K562 (cell line): ENCODE results near the gene NTPCR. TPM values are rescaled to one million over a fixed set of nuclear protein-coding genes. Genes with fewer than 3 reads are reported as not detected.
A peak's percentile ranks its signal among the peaks of the same experiment; 100 is the strongest.

Experiments used
- BRD9 ChIP-seq: fragments of 450-650 bp; IDR thresholded peaks from 2 replicates; pipeline ENCODE4 v1.6.1; 2018; ENCODE audit warnings: low read depth; ENCODE audit not compliant: partially characterized antibody
- DMBX1 ChIP-seq: fragments of 250-450 bp; sonication (Bioruptor Pico); IDR thresholded peaks from 2 replicates; pipeline ENCODE4 v1.8.0; 2022; ENCODE audit warnings: inconsistent platforms, mild to moderate bottlenecking, moderate library complexity, borderline replicate concordance
- DNMT1 ChIP-seq: fragments of 450-650 bp; IDR thresholded peaks from 2 replicates; pipeline ENCODE4 v1.6.1; 2016; ENCODE audit warnings: antibody characterized with exemption, mild to moderate bottlenecking
- FOS ChIP-seq: IDR thresholded peaks from 3 replicates; pipeline ENCODE4 v1.6.1; 2011; ENCODE audit not compliant: insufficient read length; ENCODE audit errors: extremely low read depth
- LEF1 ChIP-seq: fragments of 450-650 bp; IDR thresholded peaks from 2 replicates; pipeline ENCODE4 v1.6.1; 2016; ENCODE audit warnings: mild to moderate bottlenecking
- NCOR1 ChIP-seq: fragments of 450-650 bp; IDR thresholded peaks from 2 replicates; pipeline ENCODE4 v1.6.1; 2016; ENCODE audit warnings: mild to moderate bottlenecking, moderate library complexity
- NR2C2 ChIP-seq, 2 experiments: fragments of 200-800 bp in 1 of 2; sonication (Bioruptor generic) in 1 of 2; sonication (generic) in 1 of 2; formaldehyde crosslinking in 1 of 2; IDR thresholded peaks; 2 replicates each; pipeline versions ENCODE4 v1.6.1 to v1.8.0; 2016 to 2022; ENCODE audit warnings: mild to moderate bottlenecking in 1 of 2, missing compliant biosample characterization in 1 of 2, missing genetic modification characterization in 1 of 2, missing genetic modification reagents in 1 of 2
- RNF2 ChIP-seq: sonication (generic); IDR thresholded peaks from 2 replicates; pipeline ENCODE4 v1.6.1; 2016
- SLC30A9 ChIP-seq: fragments of 250-450 bp; sonication (Bioruptor Pico); IDR thresholded peaks from 2 replicates; pipeline ENCODE4 v1.8.0; 2022; ENCODE audit warnings: mild to moderate bottlenecking, moderate library complexity
- TAF15 ChIP-seq: fragments of 200-400 bp; formaldehyde crosslinking; IDR thresholded peaks from 2 replicates; pipeline ENCODE4 v1.6.1; 2017; ENCODE audit warnings: mild to moderate bottlenecking, low read depth, low read length, moderate library complexity
- TCF3 ChIP-seq: sonication (generic); formaldehyde crosslinking; IDR thresholded peaks from 2 replicates; pipeline ENCODE4 v1.4.0; 2020; ENCODE audit warnings: mild to moderate bottlenecking, missing genetic modification reagents
- XRCC5 ChIP-seq: fragments of 200-400 bp; formaldehyde crosslinking; IDR thresholded peaks from 2 replicates; pipeline ENCODE4 v1.6.1; 2017; ENCODE audit warnings: low read depth, mild to moderate bottlenecking, low read length
- ZBED1 ChIP-seq: IDR thresholded peaks from 2 replicates; pipeline ENCODE4 v1.6.1; 2014
- ZNF124 ChIP-seq: sonication (generic); formaldehyde crosslinking; IDR thresholded peaks from 2 replicates; pipeline ENCODE4 v1.8.1; 2022; ENCODE audit warnings: missing genetic modification reagents
- polyA plus RNA-seq, 8 experiments: library from polyadenylated mRNA; depleted of rRNA in 4 of 8; stranded (reverse) in 5 of 8; unstranded in 3 of 8; fragments of >200 nt; fragmentation: Nextera tagmentation in 2 of 8; fragmentation: Illumina TruSeq in 1 of 8; extraction: Ambion mirVana in 2 of 8; extraction: Trizol in 1 of 8; gene quantifications; 2 replicates each; pipeline versions ENCODE4 v1.2.1 to v1.2.3, GENCODE V29; 2011 to 2014; ENCODE audit warnings: inconsistent platforms in 1 of 8, missing spikeins in 1 of 8
- total RNA-seq, 7 experiments: library from RNA; depleted of rRNA in 6 of 7; stranded (reverse); fragments of >200 nt in 6 of 7; fragmentation: Illumina TruSeq in 2 of 7; extraction: Trizol in 2 of 7; gene quantifications; 2 replicates each; pipeline versions ENCODE4 v1.2.1 to v1.2.3, GENCODE V29; 2011 to 2021; ENCODE audit warnings: low replicate concordance in 1 of 7
- TF ChIP-seq, protein P1 (sequence below), 2 experiments: fragments of 450-650 bp; formaldehyde crosslinking in 1 of 2; IDR thresholded peaks; 2 replicates each; pipeline versions ENCODE4 v1.4.0 to v1.6.1; 2014 to 2020; ENCODE audit warnings: mild to moderate bottlenecking in 2 of 2, borderline replicate concordance in 1 of 2, low read depth in 1 of 2
- TF ChIP-seq, protein P2 (sequence below): fragments of 200-800 bp; sonication (Bioruptor generic); IDR thresholded peaks from 2 replicates; pipeline ENCODE4 v1.6.1; 2017; ENCODE audit warnings: missing genetic modification characterization, missing compliant biosample characterization

NTPCR gene
- total and polyA plus RNA-seq, 9 of the 15 experiments (the other 6 are each of a cell fraction or from before 2014, with no cell fraction given): 19.3 to 105 (median 48.8) TPM

DNA sequence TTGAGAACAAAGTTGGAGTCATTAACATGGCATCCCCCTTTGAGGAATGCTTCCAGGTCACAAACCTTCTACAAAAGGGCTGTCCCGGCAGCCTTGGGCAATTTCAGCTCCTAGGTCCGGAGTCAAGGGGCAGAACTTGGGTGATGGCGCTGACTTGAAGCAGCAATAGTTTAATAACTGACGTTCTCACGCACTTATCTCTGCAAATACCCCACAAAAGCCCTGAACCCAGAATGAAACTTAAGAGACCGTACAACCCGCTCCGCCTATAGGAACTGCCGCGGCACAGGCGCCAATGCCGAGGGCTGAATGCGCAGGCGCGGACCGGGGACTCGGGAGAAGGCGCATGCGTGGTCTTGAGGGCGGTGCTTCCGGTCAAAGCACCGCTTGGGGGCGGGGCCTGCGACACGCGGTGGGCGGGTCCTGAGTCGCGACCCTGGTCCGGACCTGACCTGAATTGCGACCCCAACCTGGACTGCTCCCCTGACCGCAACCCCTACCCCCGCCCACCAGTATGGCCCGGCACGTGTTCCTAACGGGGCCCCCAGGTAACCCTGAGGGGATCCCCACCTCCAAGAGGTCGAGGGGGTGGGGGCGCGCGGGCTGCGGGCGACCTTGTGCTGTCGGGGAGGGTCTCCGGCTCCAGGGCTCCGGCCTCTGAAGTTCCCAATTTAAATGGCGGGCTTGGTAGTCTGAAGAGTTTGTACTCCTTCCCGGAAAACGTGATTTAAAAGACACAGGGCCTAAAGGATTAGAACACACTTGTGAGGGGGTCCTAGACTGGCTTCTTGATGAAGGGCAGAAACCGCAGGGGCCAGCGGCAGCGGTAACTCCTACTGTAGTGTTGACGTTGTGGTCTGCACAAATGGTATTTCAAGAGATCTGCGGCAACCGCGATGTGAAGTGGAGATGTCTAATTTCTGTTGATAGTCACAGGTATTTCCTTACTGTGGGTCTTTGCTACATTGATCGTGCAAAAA lies at the start of gene NTPCR (continued):
- TF ChIP-seq, protein P1, sequence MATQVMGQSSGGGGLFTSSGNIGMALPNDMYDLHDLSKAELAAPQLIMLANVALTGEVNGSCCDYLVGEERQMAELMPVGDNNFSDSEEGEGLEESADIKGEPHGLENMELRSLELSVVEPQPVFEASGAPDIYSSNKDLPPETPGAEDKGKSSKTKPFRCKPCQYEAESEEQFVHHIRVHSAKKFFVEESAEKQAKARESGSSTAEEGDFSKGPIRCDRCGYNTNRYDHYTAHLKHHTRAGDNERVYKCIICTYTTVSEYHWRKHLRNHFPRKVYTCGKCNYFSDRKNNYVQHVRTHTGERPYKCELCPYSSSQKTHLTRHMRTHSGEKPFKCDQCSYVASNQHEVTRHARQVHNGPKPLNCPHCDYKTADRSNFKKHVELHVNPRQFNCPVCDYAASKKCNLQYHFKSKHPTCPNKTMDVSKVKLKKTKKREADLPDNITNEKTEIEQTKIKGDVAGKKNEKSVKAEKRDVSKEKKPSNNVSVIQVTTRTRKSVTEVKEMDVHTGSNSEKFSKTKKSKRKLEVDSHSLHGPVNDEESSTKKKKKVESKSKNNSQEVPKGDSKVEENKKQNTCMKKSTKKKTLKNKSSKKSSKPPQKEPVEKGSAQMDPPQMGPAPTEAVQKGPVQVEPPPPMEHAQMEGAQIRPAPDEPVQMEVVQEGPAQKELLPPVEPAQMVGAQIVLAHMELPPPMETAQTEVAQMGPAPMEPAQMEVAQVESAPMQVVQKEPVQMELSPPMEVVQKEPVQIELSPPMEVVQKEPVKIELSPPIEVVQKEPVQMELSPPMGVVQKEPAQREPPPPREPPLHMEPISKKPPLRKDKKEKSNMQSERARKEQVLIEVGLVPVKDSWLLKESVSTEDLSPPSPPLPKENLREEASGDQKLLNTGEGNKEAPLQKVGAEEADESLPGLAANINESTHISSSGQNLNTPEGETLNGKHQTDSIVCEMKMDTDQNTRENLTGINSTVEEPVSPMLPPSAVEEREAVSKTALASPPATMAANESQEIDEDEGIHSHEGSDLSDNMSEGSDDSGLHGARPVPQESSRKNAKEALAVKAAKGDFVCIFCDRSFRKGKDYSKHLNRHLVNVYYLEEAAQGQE (IDR thresholded peaks at IDR 0.05; ENCODE audit: borderline replicate concordance): no peak; the same call in 1 of the 2 replicates
- TF ChIP-seq, protein P1 (CRISPR knock-in tag; IDR thresholded peaks at IDR 0.05; ENCODE audit: low read depth): no peak
- TF ChIP-seq FOS: no peak
- TF ChIP-seq BRD9: no peak
- 0 out of 2 replicates have a peak, but pooled peaks have one; percentile 5 for TF ChIP-seq DMBX1 (CRISPR knock-in tag)
- no peak for TF ChIP-seq NCOR1
- TF ChIP-seq RNF2: no peak
- no peak for TF ChIP-seq TCF3 (CRISPR knock-in tag)
- TF ChIP-seq NR2C2 (CRISPR knock-in tag; IDR thresholded peaks at IDR 0.05): peak; percentile 91
- TF ChIP-seq NR2C2 (tag; IDR thresholded peaks at IDR 0.05): peak; percentile 99
- TF ChIP-seq DNMT1: no peak
- no peak for TF ChIP-seq TAF15
- TF ChIP-seq, protein P2, sequence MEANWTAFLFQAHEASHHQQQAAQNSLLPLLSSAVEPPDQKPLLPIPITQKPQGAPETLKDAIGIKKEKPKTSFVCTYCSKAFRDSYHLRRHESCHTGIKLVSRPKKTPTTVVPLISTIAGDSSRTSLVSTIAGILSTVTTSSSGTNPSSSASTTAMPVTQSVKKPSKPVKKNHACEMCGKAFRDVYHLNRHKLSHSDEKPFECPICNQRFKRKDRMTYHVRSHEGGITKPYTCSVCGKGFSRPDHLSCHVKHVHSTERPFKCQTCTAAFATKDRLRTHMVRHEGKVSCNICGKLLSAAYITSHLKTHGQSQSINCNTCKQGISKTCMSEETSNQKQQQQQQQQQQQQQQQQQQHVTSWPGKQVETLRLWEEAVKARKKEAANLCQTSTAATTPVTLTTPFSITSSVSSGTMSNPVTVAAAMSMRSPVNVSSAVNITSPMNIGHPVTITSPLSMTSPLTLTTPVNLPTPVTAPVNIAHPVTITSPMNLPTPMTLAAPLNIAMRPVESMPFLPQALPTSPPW (CRISPR knock-in tag): peak; percentile 65
- TF ChIP-seq ZNF124 (CRISPR knock-in tag): no peak
- no peak for TF ChIP-seq LEF1
- TF ChIP-seq XRCC5: no peak
- no peak for TF ChIP-seq ZBED1
- no peak for TF ChIP-seq SLC30A9 (CRISPR knock-in tag)
